Fibroblast of the aortic adventitia (primary cell): ENCODE data around the gene CCT4. TPM values are rescaled to one million over a fixed set of nuclear protein-coding genes. Genes with fewer than 3 reads are reported as not detected.
"Not testable (repeated sequence)": the region's sequence is repeated elsewhere in the genome, so short reads cannot be mapped to it uniquely, and the experiment has no call there.

Experiments used
- DNase-seq: peaks from one replicate; pipeline ENCODE4 v3.0.0-alpha.2; 2010; ENCODE audit warnings: low read depth
- H3K4me3 ChIP-seq: 2 replicates; pipeline ENCODE4 v1.5.1; 2011; ENCODE audit warnings: low read depth, mild to moderate bottlenecking, control low read depth, low read length, moderate library complexity
- total RNA-seq: library from RNA; depleted of rRNA; stranded (reverse); fragments of >200 nt; gene quantifications from 2 replicates; pipeline ENCODE4 v1.2.3, GENCODE V29; 2012; ENCODE audit warnings: low replicate concordance
- TF ChIP-seq, protein P1 (sequence below): IDR thresholded peaks from 2 replicates; pipeline ENCODE4 v1.5.1; 2011; ENCODE audit warnings: mild to moderate bottlenecking, low read length, control low read depth, inconsistent platforms; ENCODE audit not compliant: insufficient read depth

Gene CCT4
- total RNA-seq, 1 donor, result 145 TPM

DNA sequence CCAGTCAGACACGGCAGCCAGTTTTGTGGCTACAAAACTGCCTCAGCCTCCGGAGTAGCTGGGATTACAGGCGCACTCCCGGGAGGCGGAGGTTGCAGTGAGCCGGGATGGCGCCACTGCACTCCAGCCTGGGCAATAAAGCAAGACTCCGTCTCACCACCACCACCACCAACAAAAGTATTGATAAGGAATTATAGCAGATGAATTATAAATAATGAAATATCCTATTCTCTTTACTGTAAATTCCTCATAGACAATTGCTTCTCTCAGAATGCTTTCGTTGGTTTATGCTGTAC lies 33.2 kb downstream of the CCT4 start:
- TF ChIP-seq, protein P1, sequence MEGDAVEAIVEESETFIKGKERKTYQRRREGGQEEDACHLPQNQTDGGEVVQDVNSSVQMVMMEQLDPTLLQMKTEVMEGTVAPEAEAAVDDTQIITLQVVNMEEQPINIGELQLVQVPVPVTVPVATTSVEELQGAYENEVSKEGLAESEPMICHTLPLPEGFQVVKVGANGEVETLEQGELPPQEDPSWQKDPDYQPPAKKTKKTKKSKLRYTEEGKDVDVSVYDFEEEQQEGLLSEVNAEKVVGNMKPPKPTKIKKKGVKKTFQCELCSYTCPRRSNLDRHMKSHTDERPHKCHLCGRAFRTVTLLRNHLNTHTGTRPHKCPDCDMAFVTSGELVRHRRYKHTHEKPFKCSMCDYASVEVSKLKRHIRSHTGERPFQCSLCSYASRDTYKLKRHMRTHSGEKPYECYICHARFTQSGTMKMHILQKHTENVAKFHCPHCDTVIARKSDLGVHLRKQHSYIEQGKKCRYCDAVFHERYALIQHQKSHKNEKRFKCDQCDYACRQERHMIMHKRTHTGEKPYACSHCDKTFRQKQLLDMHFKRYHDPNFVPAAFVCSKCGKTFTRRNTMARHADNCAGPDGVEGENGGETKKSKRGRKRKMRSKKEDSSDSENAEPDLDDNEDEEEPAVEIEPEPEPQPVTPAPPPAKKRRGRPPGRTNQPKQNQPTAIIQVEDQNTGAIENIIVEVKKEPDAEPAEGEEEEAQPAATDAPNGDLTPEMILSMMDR, result no peak
- no peak for DNase-seq
- H3K4me3 ChIP-seq, result peak overlapping the region; percentile 98

DNA sequence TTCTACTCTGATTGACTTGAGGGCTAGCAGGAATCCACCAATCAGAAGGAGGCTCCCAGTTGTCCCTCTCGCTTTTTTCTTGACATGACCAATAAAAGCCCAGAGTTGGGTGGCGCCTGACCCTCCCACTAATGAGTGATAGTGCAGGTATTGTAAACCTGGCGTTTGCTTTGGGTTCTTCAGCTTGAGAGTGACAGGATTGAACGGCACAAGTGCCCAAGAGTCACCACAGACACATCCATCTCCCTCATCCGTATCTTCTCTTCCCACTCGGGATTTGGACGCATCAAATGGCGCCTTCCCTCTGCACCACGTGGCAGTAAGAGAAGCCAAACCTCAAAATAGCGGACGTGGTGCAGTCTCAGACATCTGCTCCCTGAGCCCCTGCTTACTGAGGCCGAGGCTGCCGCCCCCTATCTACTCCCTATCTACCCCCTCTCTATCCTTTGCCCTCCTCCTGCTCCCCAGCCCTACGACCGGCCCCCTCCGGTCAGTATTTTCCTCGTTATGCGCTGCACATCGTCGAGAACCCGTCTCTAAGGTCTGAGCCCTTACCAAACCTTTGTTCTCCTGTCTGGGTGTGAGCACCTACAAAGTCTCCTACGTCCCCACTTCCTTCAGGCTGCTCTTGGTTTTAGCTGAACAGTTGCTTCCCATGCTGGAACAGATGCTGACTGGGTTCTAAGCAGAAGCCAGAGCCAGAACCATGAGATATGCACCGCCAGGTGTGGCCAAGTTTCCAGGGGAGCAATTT lies 33.7 kb downstream of the CCT4 start:
- TF ChIP-seq, protein P1, result no peak
- peak; percentile 98 for DNase-seq
- peak overlapping the region; percentile 98 for H3K4me3 ChIP-seq

DNA sequence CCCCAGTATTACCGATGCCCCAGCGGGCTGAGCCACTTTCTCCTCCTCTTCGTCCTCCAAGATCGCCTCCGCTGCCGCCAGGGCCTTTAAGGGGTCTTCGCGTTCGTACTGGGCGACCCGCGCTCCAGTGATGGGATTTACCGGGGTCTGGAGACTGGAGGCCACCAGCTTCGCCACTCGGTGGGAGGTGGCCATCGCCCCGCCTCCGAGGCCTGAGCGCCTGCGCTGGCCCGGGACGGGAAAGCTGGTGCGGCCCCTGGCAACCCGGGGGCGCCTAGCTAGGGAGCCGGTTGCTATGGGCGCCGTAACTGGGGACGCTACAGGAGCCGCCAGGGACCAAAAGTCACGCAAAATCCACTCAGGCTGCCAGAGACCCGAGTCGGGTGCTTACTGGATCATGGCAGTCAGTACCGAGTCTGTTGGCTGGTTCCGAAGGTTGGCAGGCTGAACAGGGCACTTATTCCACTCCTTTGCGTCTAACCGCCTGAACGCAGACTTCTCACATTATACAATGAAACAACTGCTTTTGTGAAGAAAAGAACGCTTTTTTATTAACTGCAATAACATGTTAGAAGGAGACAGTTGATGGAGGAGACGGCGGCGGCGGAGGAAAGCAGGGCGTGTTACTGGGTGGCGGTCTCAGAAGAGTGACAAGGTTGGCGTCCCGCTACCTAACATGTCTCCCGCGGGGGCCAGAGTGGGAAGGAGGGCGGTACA lies 34.5 kb downstream of the CCT4 start, which contains the start of gene FAM161A:
Gene FAM161A, minus strand, starts transcription at position 214 of the 717 bp plus-strand sequence. Its CDS starts 19 bp downstream, at position 195.
- peak; percentile 78 for DNase-seq
- peak within 1 kb of the TSS; percentile 98 for H3K4me3 ChIP-seq
- TF ChIP-seq, protein P1, result no peak

DNA sequence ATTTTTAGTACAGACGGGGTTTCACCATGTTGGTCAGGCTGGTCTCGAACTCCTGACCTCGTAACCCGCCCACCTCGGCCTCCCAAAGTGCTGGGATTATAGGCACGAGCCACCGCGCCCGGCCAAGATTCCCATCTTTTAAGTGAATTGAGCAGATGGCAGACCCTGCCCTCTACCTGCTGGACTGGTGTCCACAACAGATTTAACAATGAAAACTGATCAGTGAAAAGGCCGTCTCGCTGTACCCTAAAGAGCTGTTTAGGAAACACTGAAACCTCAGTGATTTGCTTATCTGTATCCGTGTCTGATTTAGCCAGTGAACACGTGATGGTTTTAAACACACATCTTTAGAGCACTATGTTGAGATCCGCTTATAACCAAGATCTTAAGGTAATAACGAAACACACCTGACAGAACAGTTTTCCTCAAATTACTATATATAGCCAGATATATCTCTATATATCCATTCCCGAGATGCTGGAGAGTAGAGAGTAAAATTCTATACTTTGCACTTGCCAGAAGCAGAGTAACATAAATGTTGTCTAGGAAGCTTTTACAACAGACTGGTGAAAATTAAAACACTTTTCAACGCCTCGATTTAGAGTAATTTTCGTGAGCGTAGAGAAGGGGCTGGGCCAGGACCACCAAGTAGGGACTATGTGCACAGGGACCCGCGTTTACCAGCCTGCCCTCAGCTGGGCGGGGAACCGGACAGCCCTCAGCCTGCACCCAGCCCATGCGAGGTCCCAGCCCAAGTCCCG lies 35.2 kb downstream of the CCT4 start:
- peak; percentile 4 for DNase-seq
- peak overlapping the region; percentile 98 for H3K4me3 ChIP-seq
- TF ChIP-seq, protein P1, result no peak

DNA sequence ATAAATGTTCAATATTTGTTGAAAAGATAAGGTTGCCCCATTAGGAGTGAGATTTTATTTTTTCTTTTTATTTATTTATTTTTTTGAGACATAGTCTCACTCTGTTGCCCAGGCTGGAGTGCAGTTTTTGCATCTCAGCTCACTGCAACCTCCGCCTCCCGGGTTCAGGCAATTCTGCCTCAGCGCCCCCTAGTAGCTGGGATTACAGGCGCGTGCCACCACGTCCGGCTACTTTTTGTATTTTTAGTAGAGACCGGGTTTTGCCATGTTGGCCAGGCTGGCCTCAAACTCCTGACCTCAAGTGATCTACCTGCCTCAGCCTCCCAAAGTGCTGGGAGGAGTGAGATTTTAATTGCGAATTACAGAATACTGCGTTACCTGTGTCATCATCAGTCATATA lies 37.2 kb downstream of the CCT4 start:
- not testable (repeated sequence) for H3K4me3 ChIP-seq, DNase-seq

DNA sequence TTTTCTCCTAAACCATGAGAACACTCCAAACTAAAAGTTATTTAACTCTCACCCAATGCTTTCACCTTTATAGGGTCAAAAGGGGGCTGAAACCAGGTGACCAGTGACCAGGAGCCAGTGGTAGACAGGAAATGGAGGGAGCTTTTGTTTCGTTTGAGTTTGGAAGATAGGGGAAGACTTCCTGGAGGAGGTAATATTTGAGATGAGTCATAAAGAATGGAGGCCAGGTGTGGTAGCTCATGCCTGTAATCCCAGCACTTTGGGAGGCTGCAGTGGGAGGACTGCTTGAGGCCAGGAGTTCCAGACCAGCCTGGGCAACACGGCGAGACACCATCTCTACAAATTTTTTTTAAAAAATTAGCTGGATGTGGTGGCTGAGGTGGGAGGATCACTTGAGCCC lies 43.1 kb downstream of the CCT4 start:
- TF ChIP-seq, protein P1, result no peak
- no peak overlapping the region for H3K4me3 ChIP-seq
- DNase-seq, result no peak

DNA sequence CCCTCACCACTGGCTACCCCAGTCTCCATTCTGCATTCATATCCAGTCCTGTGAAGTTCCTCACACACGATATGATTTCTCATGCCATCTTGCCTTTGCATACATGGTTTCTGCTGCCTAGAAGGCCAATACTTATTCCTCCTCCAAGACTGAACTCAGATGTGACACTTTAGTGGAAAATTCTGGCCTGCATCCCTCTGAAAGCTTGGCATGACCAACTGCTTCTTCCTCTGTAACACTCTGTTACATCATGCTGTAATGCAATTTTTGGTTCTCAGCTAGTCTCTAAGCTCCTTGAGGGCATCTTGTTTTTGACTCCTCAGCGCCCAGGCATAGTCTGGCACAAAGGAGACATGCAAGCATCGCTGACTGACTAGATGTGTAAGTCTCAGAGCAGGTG lies 47.2 kb downstream of the CCT4 start:
- no peak overlapping the region for H3K4me3 ChIP-seq
- TF ChIP-seq, protein P1, result no peak
- DNase-seq, result peak; percentile 20
